HepG2 (cell line): Measurements from ENCODE around the gene STK32B. TPM values are rescaled to one million over a fixed set of nuclear protein-coding genes. Genes with fewer than 3 reads are reported as not detected.

Source experiments
- ATAC-seq: fragments of 200-7000 bp; cut with Tn5 transposase; 3 replicates; pipeline ENCODE4 v1.9.1; 2020; ENCODE audit warnings: mild to moderate bottlenecking, moderate library complexity
- BruUV-seq: library from RNA; stranded (reverse); fragments of 400-500 nt; replicated peaks from 2 replicates; lab custom pipeline; 2021; lab: Mats Ljungman, UMichigan
- CTCF ChIA-PET: fragments of 300-600 bp; formaldehyde crosslinking; extraction: SDS; loops from one replicate; lab custom pipeline; 2021; ENCODE audit warnings: low total read pairs, inconsistent platforms, low intra/inter-chr PET ratio; lab: Yijun Ruan, JAX
- POLR2A ChIA-PET: fragments of 350-600 bp; sonication (Branson Sonifier 250); formaldehyde crosslinking; loops from one replicate; lab custom pipeline; 2020; ENCODE audit warnings: antibody characterized with exemption, inconsistent platforms; lab: Yijun Ruan, JAX
- DNase-seq: peaks from one replicate; pipeline ENCODE4 v3.0.0-alpha.2; 2015; ENCODE audit warnings: low spot score
- FAIRE-seq: peaks from 3 replicates; lab custom pipeline; 2011; peaks lifted over from hg19 to GRCh38; lab: Jason Lieb, UNC
- H2AFZ ChIP-seq: one replicate; pipeline ENCODE4 v1.6.1; 2011; ENCODE audit warnings: low read length, inconsistent platforms
- H3K27ac ChIP-seq: fragments of 300-600 bp; 3 replicates; pipeline ENCODE4 v1.8.0; 2011; ENCODE audit warnings: mixed run types, mild to moderate bottlenecking, mixed read lengths, low read length, inconsistent platforms; ENCODE audit not compliant: insufficient read depth; ENCODE audit errors: extremely low read length
- H3K27me3 ChIP-seq, 2 experiments: fragments of 200-600 bp in 1 of 2; 2 replicates in 1 of 2; 3 replicates in 1 of 2; pipeline versions ENCODE4 v1.6.0 to v1.8.0; 2011; ENCODE audit warnings: low read length in 2 of 2, mild to moderate bottlenecking in 2 of 2, moderate library complexity in 2 of 2, inconsistent platforms in 1 of 2; ENCODE audit not compliant: insufficient read depth in 2 of 2, control insufficient read depth in 1 of 2
- H3K36me3 ChIP-seq, 2 experiments: fragments of 200-600 bp in 1 of 2; replicated peaks in 1 of 2; 2 replicates in 1 of 2; 3 replicates in 1 of 2; pipeline versions ENCODE4 v1.5.1 to v1.8.0; 2011; ENCODE audit warnings: low read length in 2 of 2, inconsistent platforms in 1 of 2; ENCODE audit not compliant: insufficient read depth in 2 of 2, control insufficient read depth in 1 of 2
- H3K4me1 ChIP-seq: 2 replicates; pipeline ENCODE4 v1.5.1; 2012; ENCODE audit warnings: low read length, inconsistent platforms; ENCODE audit not compliant: insufficient read depth
- H3K4me2 ChIP-seq: 2 replicates; pipeline ENCODE4 v1.6.0; 2011; ENCODE audit warnings: low read depth, low read length, inconsistent platforms
- H3K4me3 ChIP-seq, 3 experiments: fragments of 200-600 bp in 1 of 3; sonication (generic), shearing (Covaris generic) in 1 of 3; replicated peaks in 1 of 3; 2 replicates each; pipeline ENCODE4 v1.5.1; 2011 to 2016; ENCODE audit warnings: low read length in 3 of 3, inconsistent platforms in 2 of 3, low read depth in 2 of 3, mild to moderate bottlenecking in 2 of 3, control low read depth in 1 of 3, mixed read lengths in 1 of 3; ENCODE audit not compliant: insufficient read depth in 1 of 3
- H3K79me2 ChIP-seq: one replicate; pipeline ENCODE4 v1.6.1; 2011; ENCODE audit warnings: low read length, inconsistent platforms; ENCODE audit not compliant: insufficient read depth
- H3K9ac ChIP-seq: 2 replicates; pipeline ENCODE4 v1.6.0; 2011; ENCODE audit warnings: mild to moderate bottlenecking, low read depth, low read length, inconsistent platforms; ENCODE audit not compliant: insufficient read depth
- H3K9me3 ChIP-seq: 2 replicates; pipeline ENCODE4 v1.5.1; 2012; ENCODE audit warnings: mild to moderate bottlenecking, low read length
- H4K20me1 ChIP-seq: 2 replicates; pipeline ENCODE4 v1.6.0; 2011; ENCODE audit warnings: inconsistent platforms, mild to moderate bottlenecking, low read length, moderate library complexity; ENCODE audit not compliant: insufficient read depth
- CBX5 ChIP-seq: sonication (generic); formaldehyde crosslinking; IDR thresholded peaks from 2 replicates; pipeline ENCODE4 v1.4.0; 2020; ENCODE audit warnings: missing genetic modification reagents, borderline replicate concordance
- FOSL1 ChIP-seq: sonication (generic); formaldehyde crosslinking; IDR thresholded peaks from 2 replicates; pipeline ENCODE4 v1.9.0; 2021; ENCODE audit warnings: missing genetic modification reagents, borderline replicate concordance
- ISX ChIP-seq: sonication (generic); formaldehyde crosslinking; conservative IDR thresholded peaks from 2 replicates; pipeline ENCODE4 v1.5.0; 2020; ENCODE audit warnings: missing genetic modification reagents
- JDP2 ChIP-seq: sonication (generic); formaldehyde crosslinking; IDR thresholded peaks from 2 replicates; pipeline ENCODE4 v1.8.1; 2022; ENCODE audit warnings: missing genetic modification reagents, borderline replicate concordance
- KMT2A ChIP-seq: sonication (generic); formaldehyde crosslinking; IDR thresholded peaks from 2 replicates; pipeline ENCODE4 v1.4.0; 2020; ENCODE audit warnings: missing genetic modification reagents
- NRL ChIP-seq: sonication (generic); formaldehyde crosslinking; IDR thresholded peaks from 2 replicates; pipeline ENCODE4 v1.5.0; 2020; ENCODE audit warnings: missing genetic modification reagents, mild to moderate bottlenecking, moderate library complexity, borderline replicate concordance
- SMC3 ChIP-seq: IDR thresholded peaks from 2 replicates; pipeline ENCODE4 v1.6.1; 2011; ENCODE audit warnings: low read length, improper control_type of control experiment
- XBP1 ChIP-seq: sonication (generic); formaldehyde crosslinking; IDR thresholded peaks from 2 replicates; pipeline ENCODE4 v1.5.0; 2020; ENCODE audit warnings: missing genetic modification reagents
- ZNF124 ChIP-seq: sonication (generic); formaldehyde crosslinking; IDR thresholded peaks from 2 replicates; pipeline ENCODE4 v1.4.0; 2020; ENCODE audit warnings: missing genetic modification reagents
- ZNF282 ChIP-seq: fragments of 450-650 bp; IDR thresholded peaks from 2 replicates; pipeline ENCODE4 v1.6.1; 2018; ENCODE audit not compliant: partially characterized antibody
- ZNF350 ChIP-seq: sonication (generic); formaldehyde crosslinking; IDR thresholded peaks from 2 replicates; pipeline ENCODE4 v1.4.0; 2020; ENCODE audit warnings: mild to moderate bottlenecking, low read depth, missing genetic modification reagents, borderline replicate concordance
- ZNF484 ChIP-seq: sonication (generic); formaldehyde crosslinking; IDR thresholded peaks from 2 replicates; pipeline ENCODE4 v1.5.1; 2020; ENCODE audit warnings: mild to moderate bottlenecking, low read depth, missing genetic modification reagents, borderline replicate concordance
- ZNF547 ChIP-seq: sonication (generic); formaldehyde crosslinking; IDR thresholded peaks from 2 replicates; pipeline ENCODE4 v1.5.1; 2020; ENCODE audit warnings: mild to moderate bottlenecking, missing genetic modification reagents
- ZNF598 ChIP-seq: sonication (generic); formaldehyde crosslinking; IDR thresholded peaks from 2 replicates; pipeline ENCODE4 v1.5.1; 2020; ENCODE audit warnings: mild to moderate bottlenecking, missing genetic modification reagents, borderline replicate concordance
- ZNF746 ChIP-seq: sonication (generic); formaldehyde crosslinking; IDR thresholded peaks from 2 replicates; pipeline ENCODE4 v1.8.0; 2022; ENCODE audit warnings: mild to moderate bottlenecking, missing genetic modification reagents
- ZNF781 ChIP-seq: sonication (generic); formaldehyde crosslinking; IDR thresholded peaks from 2 replicates; pipeline ENCODE4 v1.5.1; 2020; ENCODE audit warnings: borderline replicate concordance, mild to moderate bottlenecking, missing genetic modification reagents; ENCODE audit errors: not compliant biosample characterization
- WGBS: methylation state at CpG from one replicate; pipeline ENCODE4 v1.1.6; 2017; ENCODE audit warnings: low lambda C conversion rate; 5-methylcytosine and 5-hydroxymethylcytosine counted together
- in situ Hi-C: cut with HindIII; loops from 2 replicates; pipeline ENCODE4 v1.10.0; 2017; ENCODE audit warnings: low pct_unique_long_range_greater_than_20kb; ENCODE audit not compliant: extremely low pct_ligation_motif_present
- intact Hi-C: fragments of 100-400 bp; cut with micrococcal nuclease; formaldehyde crosslinking; loops from one replicate; pipeline ENCODE4 v1.10.0; 2022; ENCODE audit not compliant: unreplicated experiment
- polyA plus RNA-seq, 8 experiments: library from polyadenylated mRNA; depleted of rRNA in 3 of 8; stranded (reverse) in 7 of 8; unstranded in 1 of 8; fragments of >200 nt; fragmentation: Illumina TruSeq in 4 of 8; extraction: Trizol in 4 of 8; gene quantifications; 2 replicates each; pipeline versions ENCODE4 v1.2.1 to v1.2.3, GENCODE V29; 2011 to 2016; ENCODE audit warnings: low read depth in 4 of 8, missing spikeins in 1 of 8, mixed read lengths in 1 of 8; ENCODE audit not compliant: insufficient read depth in 1 of 8
- total RNA-seq, 5 experiments: library from RNA; depleted of rRNA; stranded (reverse); fragments of >200 nt; fragmentation: Illumina TruSeq; extraction: Trizol; gene quantifications; 2 replicates each; pipeline ENCODE4 v1.2.3, GENCODE V29; 2016; ENCODE audit warnings: low read depth in 1 of 5
- TF ChIP-seq, protein P1 (sequence below): sonication (generic); formaldehyde crosslinking; conservative IDR thresholded peaks from 2 replicates; pipeline ENCODE4 v1.4.0; 2020; ENCODE audit warnings: missing genetic modification reagents

Gene STK32B
- total and polyA plus RNA-seq, 2 of the 13 experiments (the other 11 are each of a cell fraction or from before 2014, with no cell fraction given): not detected

DNA sequence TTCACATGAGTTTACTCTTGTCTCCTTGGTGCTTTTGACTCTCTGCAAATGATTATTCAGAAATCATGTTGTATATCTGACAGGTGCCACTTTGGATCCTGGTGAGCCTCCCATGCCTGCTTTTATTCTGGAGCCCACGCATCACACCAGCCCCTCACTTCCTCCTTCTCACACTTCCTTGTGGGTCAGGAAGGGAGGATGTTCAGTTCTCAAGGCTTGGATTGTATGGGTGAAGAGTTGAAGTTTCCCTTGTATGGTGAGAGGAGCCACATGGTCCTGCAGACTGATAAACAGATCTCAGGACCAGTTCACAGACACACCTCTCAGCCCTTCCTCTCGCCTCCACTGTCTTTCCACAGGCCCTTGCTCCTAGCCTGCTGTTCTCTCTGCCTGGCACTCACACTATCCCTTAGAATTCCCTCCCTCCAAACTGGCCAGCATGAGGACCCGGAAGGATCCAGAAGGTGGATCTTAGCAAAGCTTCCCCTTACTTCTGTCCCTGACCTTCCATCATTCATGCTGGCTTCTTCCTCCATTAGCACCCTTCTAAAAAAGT is 92.1 kb downstream of the STK32B start:
- Histone ChIP-seq H3K79me2 (no peaks in the 10 kb centered on the region), H3K4me1 (no peaks in the 10 kb centered on the region), H3K9me3 (no peaks in the 10 kb centered on the region), H3K27ac (no peak overlapping the region), H3K4me2 (no peak overlapping the region), H3K36me3 (no peaks in the 10 kb centered on the region), H4K20me1 (no peaks in the 10 kb centered on the region), H2AFZ (no peak overlapping the region), H3K4me3 (no peak overlapping the region), H3K27me3 (no peaks in the 10 kb centered on the region; a peak in 1 of 5 replicates), H3K9ac (no peak overlapping the region)
- no peak for TF ChIP-seq SMC3
- TF ChIP-seq NRL (CRISPR knock-in tag): no peak
- TF ChIP-seq KMT2A (CRISPR knock-in tag): no peak
- TF ChIP-seq, protein P1, sequence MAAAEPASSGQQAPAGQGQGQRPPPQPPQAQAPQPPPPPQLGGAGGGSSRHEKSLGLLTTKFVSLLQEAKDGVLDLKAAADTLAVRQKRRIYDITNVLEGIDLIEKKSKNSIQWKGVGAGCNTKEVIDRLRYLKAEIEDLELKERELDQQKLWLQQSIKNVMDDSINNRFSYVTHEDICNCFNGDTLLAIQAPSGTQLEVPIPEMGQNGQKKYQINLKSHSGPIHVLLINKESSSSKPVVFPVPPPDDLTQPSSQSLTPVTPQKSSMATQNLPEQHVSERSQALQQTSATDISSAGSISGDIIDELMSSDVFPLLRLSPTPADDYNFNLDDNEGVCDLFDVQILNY (CRISPR knock-in tag): no peak
- TF ChIP-seq ZNF484 (CRISPR knock-in tag): no peak
- no peak for TF ChIP-seq ZNF282
- no peak for TF ChIP-seq XBP1 (CRISPR knock-in tag)
- no peak for TF ChIP-seq ZNF598 (CRISPR knock-in tag)
- TF ChIP-seq ZNF781 (CRISPR knock-in tag): no peak
- no peak for TF ChIP-seq CBX5
- no peak for TF ChIP-seq FOSL1 (CRISPR knock-in tag)
- TF ChIP-seq ISX (CRISPR knock-in tag): no peak
- no peak for TF ChIP-seq ZNF350 (CRISPR knock-in tag)
- no peak for TF ChIP-seq ZNF746 (CRISPR knock-in tag)
- no peak for TF ChIP-seq ZNF547 (CRISPR knock-in tag)
- no peak for TF ChIP-seq JDP2 (CRISPR knock-in tag)
- no peak for TF ChIP-seq ZNF124 (CRISPR knock-in tag)
- no peak for FAIRE-seq
- ChIA-PET POLR2A (no interaction called here), CTCF (interaction anchor here (1.5 to 1.8 kb wide), 2 partner anchors 93 to 148 kb away, joined by 6 to 10 read pairs; partner anchors contain the start of gene STK32B)
- no TSS peak for BruUV-seq
- no peak for DNase-seq
- in situ Hi-C loops (loop anchor here (10.0 kb wide), 1 partner anchor 89 kb away; the partner anchor contains the start of gene STK32B), intact Hi-C loops (no loop called here)
- ATAC-seq: no peak
- WGBS: 34% methylated on average over 3 of the region's 3 CpGs
